ENCODE measurements around the gene SUOX.
"Not testable (repeated sequence)": the region's sequence is repeated elsewhere in the genome, so short reads cannot be mapped to it uniquely, and the experiment has no call there.

The SUOX gene

DNA sequence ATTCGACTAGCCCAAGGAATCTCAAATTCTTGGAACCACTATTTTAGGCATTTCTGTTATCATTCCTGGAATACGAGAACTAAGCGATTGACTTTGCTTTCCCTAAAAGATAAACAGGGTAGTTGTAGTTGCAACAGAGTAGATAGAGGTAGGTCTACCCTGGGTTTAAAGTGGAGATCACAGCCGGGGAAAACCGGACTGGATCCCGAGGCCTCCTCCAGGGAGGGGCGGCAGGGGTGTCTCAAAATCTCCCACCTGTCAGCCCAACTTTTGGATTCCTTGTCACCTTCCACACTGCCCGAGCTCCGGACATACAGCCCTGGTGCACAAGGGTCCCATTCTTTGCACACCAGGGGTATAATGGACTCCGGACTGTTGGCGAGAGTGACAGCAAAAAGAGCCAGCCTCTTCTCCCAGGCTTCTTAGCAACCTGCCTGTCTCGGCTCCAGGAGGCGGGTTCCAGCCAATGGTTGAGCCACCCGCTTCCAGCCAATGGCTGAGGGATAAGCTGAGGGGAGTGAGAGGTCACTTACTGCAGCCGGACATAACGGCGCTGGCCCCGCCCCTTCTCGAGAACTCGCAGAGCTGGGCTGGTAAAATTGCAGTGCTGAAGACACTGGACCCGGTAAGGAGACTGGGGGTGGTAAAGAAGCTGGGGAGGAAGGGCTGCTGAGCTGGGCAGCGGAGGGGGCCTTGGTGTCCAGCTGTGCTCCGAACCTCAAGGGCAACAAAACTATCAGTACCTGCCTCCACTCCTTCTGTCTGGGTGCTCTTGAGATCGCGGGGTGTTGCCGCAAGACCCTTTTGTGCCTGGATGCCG is at the start of gene SUOX:
TSS of gene SUOX (plus strand) at position 562 of the 820 bp plus-strand sequence. CDS start 4,946 bp downstream, outside the sequence.
- in situ Hi-C loops (cut with MboI; ENCODE audit: low sequenced_read_pairs): no loop called here

DNA sequence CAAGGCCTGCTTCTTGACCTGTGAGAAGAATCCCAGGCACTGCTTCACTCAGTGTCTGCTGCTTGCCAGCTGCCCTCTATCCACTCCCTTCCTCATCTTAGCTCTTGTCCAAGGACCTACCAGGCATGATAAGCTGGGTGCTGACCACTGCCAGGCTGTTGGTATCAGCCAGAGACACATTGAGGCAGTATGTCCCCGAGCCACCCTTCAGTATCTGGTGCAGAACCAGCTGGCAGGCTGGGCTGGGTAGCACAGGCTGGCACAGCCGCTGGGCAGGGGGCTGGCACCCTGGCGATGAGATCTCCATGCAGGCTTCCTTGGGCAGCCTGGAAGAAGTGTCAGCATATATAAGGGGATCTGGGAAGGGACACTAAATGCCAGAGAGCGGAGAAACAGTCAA is 41.7 kb upstream of the SUOX start:
- in situ Hi-C loops (cut with MboI; ENCODE audit: low sequenced_read_pairs): no loop called here

DNA sequence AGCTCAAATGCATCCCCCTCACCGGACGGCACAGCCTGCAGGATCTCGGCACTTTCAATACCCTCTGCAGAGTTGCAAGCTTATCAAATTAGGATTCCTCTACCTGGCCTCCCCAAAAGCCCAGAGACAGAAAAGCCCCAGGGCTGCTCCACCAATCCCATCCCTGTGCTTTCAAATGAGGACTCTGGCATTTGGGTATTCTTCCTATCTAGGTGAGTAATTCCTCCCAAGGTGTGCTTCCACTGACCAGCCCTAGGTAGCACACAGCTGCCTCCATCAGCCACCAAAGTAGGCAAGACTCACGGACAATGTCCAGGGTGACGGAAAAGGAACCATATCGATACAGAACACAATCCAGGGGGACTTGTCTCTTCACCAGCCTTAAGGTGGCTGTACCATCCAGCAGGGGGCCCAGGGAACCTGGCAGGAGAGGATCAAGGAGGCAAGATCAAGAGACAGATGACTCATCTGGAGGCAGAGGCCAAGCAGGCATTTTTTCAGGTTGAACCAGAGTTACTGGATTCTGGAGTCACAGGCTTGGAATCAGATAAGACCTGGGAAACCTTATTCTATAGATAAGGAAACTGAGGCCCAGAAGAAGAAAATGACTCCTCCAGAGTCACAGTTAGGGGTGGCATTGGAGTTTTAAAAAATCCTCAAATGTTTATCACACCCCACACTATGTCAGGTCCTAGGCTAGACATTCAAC is 41.1 kb upstream of the SUOX start:
- in situ Hi-C loops (cut with MboI; ENCODE audit: low sequenced_read_pairs): no loop called here

DNA sequence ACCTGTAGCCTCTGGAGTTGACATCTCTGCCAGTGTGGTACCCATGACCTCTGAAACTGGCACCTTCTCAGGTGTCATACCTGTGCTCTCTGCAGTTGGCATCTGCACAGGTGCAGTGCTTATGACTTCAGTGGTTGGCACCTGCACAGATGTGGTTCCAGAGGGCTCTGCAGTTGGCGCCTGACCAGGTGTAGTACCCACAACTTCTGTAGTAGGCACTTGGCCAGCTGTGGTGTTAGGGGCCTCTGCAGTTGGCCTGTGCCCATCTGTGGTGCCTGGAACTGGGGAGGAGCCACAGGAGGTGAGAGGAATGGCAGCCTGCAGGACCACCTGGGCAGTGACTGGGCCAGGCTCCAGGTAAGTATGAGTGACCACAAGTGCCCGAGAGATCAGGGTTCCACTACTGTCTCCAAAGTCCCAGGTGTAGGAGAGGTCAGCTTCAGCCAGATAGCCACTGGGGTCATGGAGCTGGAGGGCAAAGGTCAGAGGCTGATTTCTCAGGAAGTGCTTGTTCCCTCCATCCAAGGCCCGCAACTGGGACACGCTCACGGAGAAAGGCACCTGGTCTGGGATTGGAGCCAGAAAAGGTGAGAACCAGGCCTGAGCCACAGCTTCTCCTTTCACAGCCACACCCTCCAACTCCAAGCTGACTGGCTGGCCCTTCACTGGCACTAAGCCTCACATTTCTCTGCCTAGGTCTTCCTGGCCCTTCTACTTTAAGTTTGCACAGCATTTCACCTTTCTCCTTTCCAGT is 39.8 kb upstream of the SUOX start:
- in situ Hi-C loops (cut with MboI; ENCODE audit: low sequenced_read_pairs): no loop called here

DNA sequence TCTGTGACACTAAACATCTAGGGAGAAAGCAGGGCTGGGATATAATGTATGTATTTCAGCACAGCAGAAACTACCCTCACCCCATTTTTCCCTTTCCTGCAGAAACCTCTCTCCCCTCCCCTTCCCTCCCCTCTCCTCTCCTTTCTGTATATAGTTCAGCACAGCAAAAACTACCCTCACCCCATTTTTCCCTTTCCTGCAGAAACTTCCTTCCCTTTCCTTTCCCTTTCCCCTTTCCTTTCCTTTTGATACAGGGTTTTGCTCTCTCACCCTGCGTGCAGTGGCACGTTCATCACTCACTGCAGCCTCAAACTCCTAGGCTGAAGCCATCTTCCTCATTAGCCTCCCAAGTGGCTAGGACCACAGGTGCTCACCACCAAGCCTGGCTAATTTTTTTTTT is 33.3 kb upstream of the SUOX start:
- in situ Hi-C loops (cut with MboI; ENCODE audit: low sequenced_read_pairs): no loop called here

DNA sequence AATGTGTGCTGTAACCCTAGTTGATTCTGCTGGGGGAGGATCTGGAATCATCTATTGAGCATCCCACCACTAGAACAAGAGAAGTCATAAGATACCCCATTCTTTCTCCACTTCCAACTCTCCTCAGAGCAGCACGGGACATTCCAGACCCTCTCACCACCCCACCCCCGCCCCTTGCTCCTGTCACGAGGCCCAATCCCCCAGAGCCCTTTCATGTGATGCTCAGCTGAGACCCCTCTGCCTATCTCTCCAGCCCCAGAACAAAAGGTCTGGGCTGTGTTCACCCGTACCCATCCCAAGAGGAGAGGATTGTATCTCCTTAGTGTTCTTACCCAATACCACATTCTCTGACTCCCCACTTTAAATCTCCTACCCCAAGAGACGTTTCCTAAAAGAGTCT is 31.8 kb upstream of the SUOX start:
- in situ Hi-C loops (cut with MboI; ENCODE audit: low sequenced_read_pairs): no loop called here

DNA sequence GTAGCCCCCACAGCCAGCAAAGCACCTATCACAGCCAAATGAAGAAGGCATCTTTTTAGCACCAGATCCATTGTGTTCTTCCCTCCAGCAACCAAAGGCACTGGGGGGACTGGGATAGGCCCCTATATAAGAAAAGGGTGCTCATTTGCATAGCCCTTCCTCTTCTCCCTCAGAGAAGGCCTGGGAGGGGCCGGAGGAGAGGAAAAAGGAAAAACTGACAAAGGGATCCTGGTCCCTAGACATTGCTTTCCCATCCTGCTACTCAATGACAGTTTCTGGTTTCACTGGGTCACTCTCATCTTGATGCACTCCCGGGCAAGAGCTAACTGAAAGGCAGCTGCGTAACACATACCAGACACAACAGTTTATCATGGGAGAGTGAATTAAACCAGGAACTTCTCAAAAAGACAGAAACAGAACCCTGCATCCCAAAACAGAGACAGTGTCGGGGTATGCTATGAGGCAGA is 31.1 kb upstream of the SUOX start, which contains the start of gene PMEL:
TSS of gene PMEL (minus strand) at position 102 of the 467 bp plus-strand sequence. CDS start at position 71, 31 bp downstream.
- in situ Hi-C loops (cut with MboI; ENCODE audit: low sequenced_read_pairs): no loop called here

DNA sequence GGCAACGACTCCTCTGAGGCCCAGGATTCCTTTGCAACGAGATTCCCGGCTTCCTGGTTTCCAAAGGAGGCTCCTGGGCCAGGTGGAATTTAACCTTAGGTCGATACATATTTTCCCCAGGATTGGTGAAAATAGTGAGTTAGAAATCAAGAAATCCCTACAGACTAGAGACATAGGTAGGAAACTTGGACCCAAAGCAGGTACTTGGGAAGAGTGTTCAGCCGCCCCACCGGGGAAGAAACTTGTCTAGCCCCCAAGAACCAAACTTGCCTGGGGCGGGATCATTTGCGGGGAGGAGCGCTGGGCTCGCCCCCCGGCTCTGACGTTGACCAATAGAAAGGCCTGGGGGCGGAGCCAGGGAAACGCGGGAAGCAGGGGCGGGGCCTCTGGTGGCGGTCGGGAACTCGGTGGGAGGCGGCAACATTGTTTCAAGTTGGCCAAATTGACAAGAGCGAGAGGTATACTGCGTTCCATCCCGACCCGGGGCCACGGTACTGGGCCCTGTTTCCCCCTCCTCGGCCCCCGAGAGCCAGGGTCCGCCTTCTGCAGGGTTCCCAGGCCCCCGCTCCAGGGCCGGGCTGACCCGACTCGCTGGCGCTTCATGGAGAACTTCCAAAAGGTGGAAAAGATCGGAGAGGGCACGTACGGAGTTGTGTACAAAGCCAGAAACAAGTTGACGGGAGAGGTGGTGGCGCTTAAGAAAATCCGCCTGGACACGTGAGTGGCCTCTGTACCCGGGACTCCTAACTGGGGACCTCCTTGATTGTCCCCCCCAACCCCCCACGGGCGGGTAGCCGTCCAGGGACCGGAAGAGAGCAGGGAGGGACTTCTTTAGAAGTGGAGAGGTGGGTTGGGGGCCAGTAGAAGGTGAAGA is 30.4 kb upstream of the SUOX start, which contains the start of gene CDK2:
TSS of gene CDK2 (plus strand) at position 423 of the 874 bp plus-strand sequence. CDS start at position 602, 179 bp downstream.
- in situ Hi-C loops (cut with MboI; ENCODE audit: low sequenced_read_pairs): no loop called here

DNA sequence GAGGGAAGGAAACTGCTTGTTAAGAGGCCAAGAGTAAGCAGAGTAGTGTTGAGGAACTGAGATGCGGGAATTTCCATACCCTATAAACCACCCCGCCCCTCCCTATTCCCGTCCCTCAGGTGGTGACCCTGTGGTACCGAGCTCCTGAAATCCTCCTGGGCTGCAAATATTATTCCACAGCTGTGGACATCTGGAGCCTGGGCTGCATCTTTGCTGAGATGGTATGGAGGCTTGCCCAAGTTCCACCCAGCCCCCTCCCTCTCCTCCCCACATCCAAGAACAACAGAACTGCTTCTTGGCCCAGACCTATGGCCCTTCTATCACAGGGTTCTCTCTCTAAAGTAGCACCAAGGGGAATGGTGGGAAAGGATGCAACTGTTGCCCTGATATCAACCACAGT is 27.7 kb upstream of the SUOX start:
- in situ Hi-C loops (cut with MboI; ENCODE audit: low sequenced_read_pairs): no loop called here

DNA sequence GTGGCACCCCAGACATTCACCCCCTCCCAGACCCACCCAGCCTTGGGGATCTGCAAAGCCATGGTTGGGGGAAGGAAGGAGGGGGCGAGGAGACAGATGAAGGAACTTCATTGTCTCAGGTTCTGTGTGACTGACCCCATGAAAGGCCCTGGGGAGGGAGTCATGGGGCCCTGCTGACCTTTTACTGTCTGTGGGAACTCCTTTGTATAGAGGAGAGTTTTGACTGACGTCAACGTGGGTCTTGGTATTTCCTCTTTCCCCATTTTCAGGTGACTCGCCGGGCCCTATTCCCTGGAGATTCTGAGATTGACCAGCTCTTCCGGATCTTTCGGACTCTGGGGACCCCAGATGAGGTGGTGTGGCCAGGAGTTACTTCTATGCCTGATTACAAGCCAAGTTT is 26.3 kb upstream of the SUOX start:
- in situ Hi-C loops (cut with MboI; ENCODE audit: low sequenced_read_pairs): no loop called here

DNA sequence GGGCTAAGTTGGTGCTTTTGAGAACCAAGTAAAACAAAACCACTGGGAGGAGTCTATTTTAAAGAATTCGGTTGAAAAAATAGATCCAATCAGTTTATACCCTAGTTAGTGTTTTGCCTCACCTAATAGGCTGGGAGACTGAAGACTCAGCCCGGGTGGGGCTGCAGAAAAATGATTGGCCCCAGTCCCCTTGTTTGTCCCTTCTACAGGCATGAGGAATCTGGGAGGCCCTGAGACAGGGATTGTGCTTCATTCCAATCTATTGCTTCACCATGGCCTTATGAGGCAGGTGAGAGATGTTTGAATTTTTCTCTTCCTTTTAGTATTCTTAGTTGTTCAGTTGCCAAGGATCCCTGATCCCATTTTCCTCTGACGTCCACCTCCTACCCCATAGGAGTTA is 25.0 kb upstream of the SUOX start:
- in situ Hi-C loops (cut with MboI; ENCODE audit: low sequenced_read_pairs): no loop called here

DNA sequence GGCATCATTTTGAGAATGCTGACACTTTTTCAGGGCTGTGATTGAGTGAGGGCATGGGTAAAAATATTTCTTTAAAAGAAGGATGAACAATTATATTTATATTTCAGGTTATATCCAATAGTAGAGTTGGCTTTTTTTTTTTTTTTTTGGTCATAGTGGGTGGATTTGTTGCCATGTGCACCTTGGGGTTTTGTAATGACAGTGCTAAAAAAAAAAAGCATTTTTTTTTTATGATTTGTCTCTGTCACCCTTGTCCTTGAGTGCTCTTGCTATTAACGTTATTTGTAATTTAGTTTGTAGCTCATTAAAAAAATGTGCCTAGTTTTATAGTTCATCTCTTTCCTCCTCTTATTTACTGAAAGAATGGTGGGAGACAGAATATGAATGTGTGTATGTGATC is 24.6 kb upstream of the SUOX start:
- in situ Hi-C loops (cut with MboI; ENCODE audit: low sequenced_read_pairs): no loop called here

DNA sequence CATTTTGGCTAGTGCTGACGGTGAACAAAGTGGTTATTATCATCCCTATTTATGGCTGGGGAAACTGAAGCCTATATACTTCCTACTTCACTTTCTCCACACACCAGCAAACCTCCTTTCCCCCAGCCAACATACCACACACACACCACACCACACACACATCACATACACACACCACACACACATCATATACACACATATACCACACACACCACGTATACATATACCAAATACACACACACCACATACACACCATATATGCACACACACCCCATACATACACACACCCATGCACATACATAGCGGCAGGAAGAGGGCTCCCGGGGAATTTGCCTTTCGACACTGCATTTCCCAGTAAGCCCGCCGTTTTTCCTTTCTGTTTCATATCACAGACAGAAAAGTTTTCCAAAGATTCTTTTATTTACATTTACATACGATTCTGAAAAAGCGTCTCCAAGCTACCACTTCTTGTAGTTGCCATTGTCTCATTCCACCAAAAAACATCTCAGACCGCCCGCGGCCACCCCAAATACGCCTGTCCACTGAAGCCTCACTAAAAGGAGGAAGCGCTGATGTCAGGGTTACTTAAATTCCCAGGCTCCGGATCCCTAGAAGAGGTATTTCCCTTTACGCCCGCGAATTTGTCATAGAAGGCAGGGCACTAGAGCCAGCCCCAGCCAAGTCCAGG is 24.0 kb upstream of the SUOX start:
- in situ Hi-C loops (cut with MboI; ENCODE audit: low sequenced_read_pairs): no loop called here

DNA sequence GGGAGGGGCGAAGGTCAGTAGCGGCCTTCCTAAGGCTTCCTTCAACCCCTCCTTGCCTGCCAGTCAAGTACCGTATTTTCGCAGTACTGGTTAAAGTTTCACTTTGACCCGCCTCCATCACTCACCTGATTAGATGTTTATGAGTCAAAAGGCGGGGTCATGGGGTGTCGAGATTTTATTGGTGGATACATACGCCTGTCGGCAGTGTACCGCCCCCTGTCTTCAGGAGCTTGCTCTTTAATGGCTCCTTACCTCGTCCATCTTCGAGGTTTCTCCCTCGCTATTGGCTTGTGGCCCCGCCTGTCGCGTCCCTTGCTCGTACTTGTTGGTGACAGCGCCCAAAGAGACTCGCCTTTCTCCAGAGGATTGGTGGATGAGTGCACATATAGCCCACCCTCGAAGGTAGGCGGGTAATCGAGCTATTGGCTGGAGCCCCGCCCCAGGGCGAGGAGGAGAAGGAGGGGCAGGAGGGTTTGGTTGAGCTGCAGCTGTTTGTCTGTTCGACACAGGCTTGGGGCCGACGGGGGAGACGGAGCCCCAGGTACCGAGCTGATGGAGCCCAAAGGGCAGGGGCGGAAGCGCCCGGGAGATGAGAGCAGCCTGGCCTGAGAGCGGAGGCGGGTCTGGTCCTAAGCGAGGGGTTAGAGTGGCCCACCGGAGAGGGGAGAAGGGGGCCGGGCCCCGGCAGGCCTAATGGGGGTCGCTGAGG is 23.3 kb upstream of the SUOX start, which contains the start of gene RAB5B:
TSS of gene RAB5B (plus strand) at position 480 of the 709 bp plus-strand sequence. CDS start 12,883 bp downstream, outside the sequence.
- in situ Hi-C loops (cut with MboI; ENCODE audit: low sequenced_read_pairs): no loop called here

DNA sequence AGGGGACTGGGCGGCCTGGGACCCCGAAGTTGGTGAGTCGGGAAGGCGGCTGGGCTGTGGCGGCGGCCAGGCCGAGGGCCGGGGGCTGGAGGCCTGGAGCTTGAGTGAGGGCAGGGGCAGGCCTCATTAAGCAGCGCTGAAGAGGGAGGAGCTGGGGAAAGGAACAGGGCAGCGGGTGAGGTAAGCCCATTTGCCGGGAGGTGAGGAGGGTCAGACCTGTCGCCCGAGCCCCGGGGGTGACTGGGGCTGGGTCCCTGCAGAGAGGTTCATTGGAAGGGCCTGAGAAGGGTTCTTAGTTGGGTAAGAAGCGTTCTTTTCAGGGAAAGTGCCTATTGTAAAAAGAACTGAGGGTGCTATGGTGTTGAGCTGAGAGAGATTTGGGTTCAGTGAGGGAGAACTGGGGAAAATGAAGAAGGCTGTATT is 22.8 kb upstream of the SUOX start:
- in situ Hi-C loops (cut with MboI; ENCODE audit: low sequenced_read_pairs): no loop called here

DNA sequence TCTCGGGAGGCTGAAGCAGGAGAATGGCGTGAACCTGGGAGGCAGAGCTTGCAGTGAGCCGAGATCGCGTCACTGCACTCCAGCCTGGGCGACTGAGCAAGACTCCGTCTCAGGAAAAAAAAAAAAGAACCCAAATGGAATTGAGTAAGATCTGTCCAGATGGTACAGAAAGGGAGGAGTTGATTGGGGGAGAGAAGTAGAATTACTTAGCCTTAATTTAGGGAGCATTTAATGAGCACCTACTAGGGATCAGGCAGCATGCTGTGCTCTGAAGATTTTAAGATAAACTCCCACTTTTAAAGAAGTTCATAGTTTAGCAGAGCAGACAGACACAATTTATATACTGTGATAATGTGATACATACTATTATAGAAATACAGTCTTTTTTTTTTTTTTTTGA is 18.7 kb upstream of the SUOX start:
- in situ Hi-C loops (cut with MboI; ENCODE audit: low sequenced_read_pairs): no loop called here

DNA sequence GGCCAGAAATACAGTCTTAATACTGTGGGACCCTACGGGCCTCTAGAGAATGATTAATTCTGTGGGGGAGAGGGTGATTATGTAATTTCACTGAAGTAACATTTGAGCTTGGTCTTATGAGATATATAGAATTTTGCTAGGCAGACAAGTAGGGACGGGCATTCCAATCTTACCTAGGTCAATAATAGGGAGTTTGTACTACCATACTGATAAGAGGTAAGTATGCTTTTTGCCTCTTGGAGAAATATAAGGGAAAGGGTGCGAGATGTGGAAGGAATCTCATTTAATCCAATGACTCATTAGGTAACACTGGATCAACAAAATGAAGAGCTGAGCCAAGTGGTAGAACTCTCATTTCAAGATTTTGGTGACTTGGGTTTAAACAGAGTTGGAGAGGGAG is 18.0 kb upstream of the SUOX start:
- in situ Hi-C loops (cut with MboI; ENCODE audit: low sequenced_read_pairs): no loop called here

DNA sequence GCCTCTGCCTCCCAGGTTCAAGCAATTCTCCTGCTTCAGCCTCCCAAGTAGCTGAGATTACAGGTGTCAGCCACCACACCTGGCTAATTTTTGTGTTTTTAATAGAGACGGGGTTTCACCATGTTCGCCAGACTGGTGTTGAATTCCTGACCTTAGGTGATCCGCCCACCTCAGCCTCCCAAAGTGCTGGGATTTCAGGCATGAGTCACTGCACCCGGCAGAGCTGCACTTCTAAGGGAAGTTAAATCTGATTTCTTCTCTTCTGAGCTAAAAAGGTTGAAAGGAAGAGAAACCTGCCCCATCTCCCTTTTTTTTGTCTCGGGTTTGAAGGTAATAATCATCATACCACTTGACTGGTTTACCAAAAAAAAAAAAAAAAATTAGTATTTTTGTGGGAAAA is 15.2 kb upstream of the SUOX start:
- in situ Hi-C loops (cut with MboI; ENCODE audit: low sequenced_read_pairs): not testable (repeated sequence)

Measured in HL-60/S4 treated with retinoic acid at 250 ng/mL for 4 days and 3 days (cell line).